ENCODE data around the gene SPTA1.

GRCh38 chr1:158694596-158694995 is 8.1 kb upstream of the SPTA1 start:
- no peak for TF ChIP-seq CTCF (IDR thresholded peaks at IDR 0.05; ENCODE audit: low read depth, low read length, poor library complexity, severe bottlenecking)
- no peak for TF ChIP-seq EZH2phosphoT487 (IDR thresholded peaks at IDR 0.05; ENCODE audit: borderline replicate concordance, low read length)
